Measurements from ENCODE around the gene ACTL6B.
A peak's percentile ranks its signal among the peaks of the same experiment; 100 is the strongest.
"Not testable (repeated sequence)": the region's sequence is repeated elsewhere in the genome, so short reads cannot be mapped to it uniquely, and the experiment has no call there.

ACTL6B gene

GRCh38 chr7:100655908-100656674, at the start of gene ACTL6B:
TSS of gene ACTL6B (minus strand) at chr7:100656448. CDS start at chr7:100656354, 94 bp downstream.
- H3K27ac ChIP-seq, result peak within 1 kb of the TSS; percentile 34; the same call in 1 of the 2 replicates

GRCh38 chr7:100705320-100705752, 49.1 kb upstream of the ACTL6B start:
- peak overlapping the region; percentile 86 for H3K27ac ChIP-seq
- TF ChIP-seq ZFX (IDR thresholded peaks at IDR 0.05; ENCODE audit: borderline replicate concordance) (no peak), CTCF (IDR thresholded peaks at IDR 0.05) (peak; percentile 99)

More at GRCh38 chr7:100655908-100656674, at the start of gene ACTL6B:
- TF ChIP-seq ZFX (IDR thresholded peaks at IDR 0.05; ENCODE audit: borderline replicate concordance) (no peak), CTCF (IDR thresholded peaks at IDR 0.05) (no peak)

- H3K27ac ChIP-seq, result not testable (repeated sequence)
Observed at GRCh38 chr7:100701089-100701488, 44.8 kb upstream of the ACTL6B start.

- H3K27ac ChIP-seq, result no peak overlapping the region
- TF ChIP-seq ZFX (IDR thresholded peaks at IDR 0.05; ENCODE audit: borderline replicate concordance) (no peak), CTCF (IDR thresholded peaks at IDR 0.05) (no peak)
Observed at GRCh38 chr7:100699018-100699417, 42.8 kb upstream of the ACTL6B start.

- TF ChIP-seq CTCF (IDR thresholded peaks at IDR 0.05) (no peak), ZFX (IDR thresholded peaks at IDR 0.05; ENCODE audit: borderline replicate concordance) (no peak)
- H3K27ac ChIP-seq, result 0 out of 2 replicates have a peak overlapping the region, but pooled peaks have one; percentile 15
Observed at GRCh38 chr7:100696123-100696521, 39.9 kb upstream of the ACTL6B start.

- TF ChIP-seq ZFX (IDR thresholded peaks at IDR 0.05; ENCODE audit: borderline replicate concordance) (no peak), CTCF (IDR thresholded peaks at IDR 0.05) (no peak)
- H3K27ac ChIP-seq, result peak within 1 kb of the TSS; percentile 81
Observed at GRCh38 chr7:100694098-100694745, 38.0 kb upstream of the ACTL6B start, which contains the start of gene GIGYF1. TSS of gene GIGYF1 (minus strand) at chr7:100694250. CDS start at chr7:100688238, 6,012 bp downstream.

GRCh38 chr7:100693312-100694097, 37.3 kb upstream of the ACTL6B start:
- no peak for TF ChIP-seq ZFX (IDR thresholded peaks at IDR 0.05; ENCODE audit: borderline replicate concordance)
- no peak for TF ChIP-seq CTCF (IDR thresholded peaks at IDR 0.05)
- H3K27ac ChIP-seq, result peak overlapping the region; percentile 81

Measured in 22Rv1 (cell line).